ENCODE measurements around the gene LSM5.

LSM5 gene

GRCh38 chr7:32458025-32458424 is 32.2 kb downstream of the LSM5 start:
- DNase-seq = no peak

DNA sequence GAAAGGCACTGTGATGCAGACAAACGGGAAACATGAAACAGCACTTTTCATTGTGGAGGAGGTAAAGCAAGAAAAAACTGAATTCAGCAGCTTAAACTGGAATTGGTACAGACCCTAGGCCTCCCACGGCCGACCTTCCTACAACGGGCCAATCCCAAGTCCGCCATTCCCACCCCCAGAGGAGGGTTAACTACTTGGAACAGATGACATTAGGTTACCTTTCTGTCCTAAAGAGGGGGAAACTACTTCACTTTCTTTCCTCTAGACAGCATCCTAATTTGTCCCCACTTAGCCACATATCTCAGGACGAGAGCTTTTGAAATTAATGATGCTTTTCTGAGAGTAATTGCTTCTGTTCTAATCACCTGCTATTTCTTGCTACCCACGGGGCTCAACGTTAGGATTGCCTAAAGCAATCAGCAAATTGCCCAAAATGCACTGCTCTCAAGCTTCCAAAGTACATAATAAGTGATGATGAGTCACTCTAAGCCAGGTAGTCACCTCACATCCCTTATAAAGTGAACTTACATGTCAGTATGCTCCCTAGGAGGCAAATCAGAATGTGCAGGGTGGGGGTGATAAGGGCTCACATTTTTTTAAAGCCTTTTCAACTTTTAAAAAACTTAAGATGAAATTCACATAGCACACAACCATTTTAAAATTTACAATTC is 36.7 kb downstream of the LSM5 start:
- no peak for DNase-seq

- no peak for DNase-seq
Observed at GRCh38 chr7:32447218-32447617, 43.0 kb downstream of the LSM5 start.

DNA sequence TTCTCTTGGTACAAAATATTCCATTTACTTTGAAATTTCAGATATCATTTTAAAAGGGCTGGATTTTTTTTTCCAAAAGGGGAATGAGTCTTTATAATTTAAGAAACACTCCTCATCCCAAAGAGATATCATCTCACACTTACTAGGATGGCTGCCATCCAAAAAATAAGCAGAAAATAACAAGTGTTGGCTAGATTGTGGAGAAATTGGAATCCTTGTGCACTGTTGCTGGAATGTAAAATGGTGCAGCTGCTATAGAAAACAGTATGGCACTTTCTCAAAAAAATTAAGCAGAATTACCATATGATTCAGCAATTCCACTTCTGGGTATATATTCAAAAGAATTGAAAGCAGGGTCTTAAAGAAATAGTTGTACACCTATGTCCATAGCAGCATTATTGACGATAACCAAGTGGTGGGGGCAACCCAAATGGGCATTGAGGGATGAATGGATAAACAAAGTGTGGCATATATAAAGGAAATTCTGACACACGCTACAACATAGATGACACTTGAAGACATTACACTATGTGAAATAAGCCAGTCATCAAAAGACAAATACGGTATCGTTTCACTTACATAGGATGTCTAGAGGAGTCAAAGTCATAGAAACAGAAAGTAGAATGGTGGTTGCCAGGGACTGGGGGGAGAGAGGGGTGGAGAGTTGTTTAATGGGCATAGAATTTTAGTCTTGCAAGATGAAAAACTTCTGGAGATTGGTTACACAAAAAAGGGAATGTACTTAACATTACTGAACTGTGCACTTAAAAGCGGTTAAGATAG is 53.8 kb downstream of the LSM5 start:
- no peak for DNase-seq
